NCI-H526 treated with DMSO at 0.1 percent for 48 hours (cell line): Measurements from ENCODE around the gene KHDRBS2.
"Not testable (repeated sequence)": the region's sequence is repeated elsewhere in the genome, so short reads cannot be mapped to it uniquely, and the experiment has no call there.

Experiments
- DNase-seq: peaks from one replicate; lab custom pipeline; 2025; lab: John Stamatoyannopoulos, UW

KHDRBS2 gene

GRCh38 chr6:61868507-61869080 is 417.4 kb downstream of the KHDRBS2 start:
- DNase-seq, result no peak

- DNase-seq, result no peak
Observed at GRCh38 chr6:61867635-61868034, 418.4 kb downstream of the KHDRBS2 start.

GRCh38 chr6:61857541-61857940 is 428.5 kb downstream of the KHDRBS2 start:
- DNase-seq, result no peak

GRCh38 chr6:61841958-61842357 is 444.1 kb downstream of the KHDRBS2 start:
- DNase-seq, result no peak

GRCh38 chr6:61835237-61835636 is 450.8 kb downstream of the KHDRBS2 start:
- DNase-seq, result no peak

GRCh38 chr6:61833176-61833755 is 452.8 kb downstream of the KHDRBS2 start:
- no peak for DNase-seq

- no peak for DNase-seq
Observed at GRCh38 chr6:61817716-61818115, 468.3 kb downstream of the KHDRBS2 start.

GRCh38 chr6:61810047-61810446 is 476.0 kb downstream of the KHDRBS2 start:
- DNase-seq, result no peak

GRCh38 chr6:61809004-61809595 is 476.9 kb downstream of the KHDRBS2 start:
- DNase-seq, result peak; percentile 33

GRCh38 chr6:61787998-61788397 is 498.0 kb downstream of the KHDRBS2 start:
- DNase-seq, result no peak

- DNase-seq, result not testable (repeated sequence)
Observed at GRCh38 chr6:61769446-61769845, 516.6 kb downstream of the KHDRBS2 start.

GRCh38 chr6:61755739-61756138 is 530.3 kb downstream of the KHDRBS2 start:
- DNase-seq, result no peak

GRCh38 chr6:61751986-61752385 is 534.0 kb downstream of the KHDRBS2 start:
- DNase-seq, result no peak

- no peak for DNase-seq
Observed at GRCh38 chr6:61745994-61746393, 540.0 kb downstream of the KHDRBS2 start.

GRCh38 chr6:61711849-61712248 is 574.2 kb downstream of the KHDRBS2 start:
- DNase-seq, result no peak

- no peak for DNase-seq
Observed at GRCh38 chr6:61688165-61688564, 597.9 kb downstream of the KHDRBS2 start.

- no peak for DNase-seq
Observed at GRCh38 chr6:61682562-61682961, 603.5 kb downstream of the KHDRBS2 start.

- no peak for DNase-seq
Observed at GRCh38 chr6:61679625-61680024, 606.4 kb downstream of the KHDRBS2 start.

GRCh38 chr6:61675734-61676133 is 610.3 kb downstream of the KHDRBS2 start:
- no peak for DNase-seq

- DNase-seq, result no peak
Observed at GRCh38 chr6:61649845-61650244, 636.2 kb downstream of the KHDRBS2 start.

GRCh38 chr6:61640463-61640862 is 645.6 kb downstream of the KHDRBS2 start:
- DNase-seq, result no peak
